NCI-H146 treated with DMSO at 0.1 percent for 48 hours (cell line): ENCODE data around the gene AMTN.

Experiments used
- DNase-seq: peaks from one replicate; lab custom pipeline; 2025; ENCODE audit not compliant: unreplicated experiment; lab: John Stamatoyannopoulos, UW

Gene AMTN

DNA sequence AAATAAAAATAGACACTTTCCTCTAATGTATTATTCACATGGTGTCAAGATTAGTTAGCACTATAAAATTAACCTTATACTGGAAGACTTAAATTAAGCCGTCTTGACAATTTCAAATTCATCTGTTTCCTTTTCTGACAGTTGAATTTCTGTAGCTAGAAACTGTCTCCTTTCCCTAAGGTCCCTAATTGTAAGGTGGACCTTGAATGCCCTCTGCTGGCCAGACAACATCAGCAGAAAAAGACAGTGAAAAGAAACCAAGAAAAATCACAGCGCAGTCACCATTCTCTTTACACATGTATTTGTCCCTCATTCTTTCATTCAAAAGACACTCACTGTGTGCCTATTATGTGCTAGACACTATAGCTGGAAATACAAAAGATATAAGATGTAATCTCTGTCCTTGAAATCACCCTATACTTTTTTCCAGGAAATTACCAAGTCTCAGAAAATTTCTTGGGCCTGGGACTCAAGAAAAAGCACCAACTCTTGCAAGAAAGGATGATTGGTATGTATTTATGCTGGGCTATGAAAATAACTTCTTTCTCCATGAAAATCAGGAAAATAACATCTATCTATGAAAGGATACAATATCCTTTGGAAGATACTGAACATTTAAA lies 41.0 kb downstream of the AMTN start:
- peak; percentile 48 for DNase-seq

DNA sequence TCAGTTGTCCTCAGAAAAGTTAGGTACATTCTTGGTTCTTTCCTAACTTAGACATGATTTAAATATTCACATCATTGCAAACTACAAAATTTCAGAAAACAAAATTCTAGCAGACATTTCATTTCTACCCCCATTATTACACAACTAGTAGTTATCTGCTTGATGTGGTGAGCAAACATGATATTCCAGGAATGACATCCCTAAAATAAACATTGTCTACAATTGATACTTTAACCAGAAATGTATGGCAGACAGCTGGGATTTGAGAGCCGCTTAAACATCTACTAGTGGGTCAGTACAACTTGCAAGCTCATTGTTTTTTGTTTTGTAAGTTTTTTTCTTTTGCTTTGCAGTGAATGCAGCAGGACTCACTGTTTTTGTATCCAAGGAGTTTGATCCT lies 41.6 kb downstream of the AMTN start:
- DNase-seq: no peak

DNA sequence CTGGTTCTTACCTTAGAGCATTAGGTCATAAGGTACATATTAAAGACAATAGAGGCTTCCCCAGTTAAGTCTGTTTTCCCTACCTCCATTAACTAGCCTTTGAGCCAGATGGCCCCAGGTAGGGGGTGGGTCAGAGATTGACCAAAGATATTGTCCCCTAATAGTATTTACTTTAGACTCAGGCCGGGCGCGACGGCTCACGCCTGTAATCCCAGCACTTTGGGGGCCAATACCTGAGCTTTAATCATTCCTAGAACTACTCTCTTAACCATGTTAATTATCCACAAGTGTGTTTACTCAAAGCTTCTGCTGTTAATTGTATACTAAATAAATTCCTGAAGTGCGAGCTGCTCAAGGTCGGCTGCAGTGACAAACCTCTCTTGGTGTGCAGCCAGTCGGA lies 45.7 kb downstream of the AMTN start:
- DNase-seq: peak; percentile 98

DNA sequence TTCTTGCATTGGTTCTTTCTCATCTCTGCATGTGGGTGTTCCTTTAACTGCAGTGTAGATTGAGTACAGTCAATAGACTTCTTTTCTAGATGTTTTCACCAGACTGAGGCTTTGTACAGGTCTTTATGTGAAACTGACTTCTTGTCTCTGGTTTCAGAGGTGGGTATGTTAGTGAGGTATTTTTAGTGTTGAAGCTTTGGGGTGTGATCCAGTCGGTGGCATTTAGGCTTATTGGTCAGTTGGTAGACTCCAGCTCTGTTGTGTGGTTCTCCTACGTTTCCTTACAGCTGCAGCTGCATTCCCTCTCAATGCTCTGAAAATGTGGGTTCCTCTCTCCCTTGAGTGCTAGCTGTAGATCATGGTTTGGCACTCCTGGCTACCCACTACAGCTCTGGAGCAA lies 52.4 kb downstream of the AMTN start:
- no peak for DNase-seq

DNA sequence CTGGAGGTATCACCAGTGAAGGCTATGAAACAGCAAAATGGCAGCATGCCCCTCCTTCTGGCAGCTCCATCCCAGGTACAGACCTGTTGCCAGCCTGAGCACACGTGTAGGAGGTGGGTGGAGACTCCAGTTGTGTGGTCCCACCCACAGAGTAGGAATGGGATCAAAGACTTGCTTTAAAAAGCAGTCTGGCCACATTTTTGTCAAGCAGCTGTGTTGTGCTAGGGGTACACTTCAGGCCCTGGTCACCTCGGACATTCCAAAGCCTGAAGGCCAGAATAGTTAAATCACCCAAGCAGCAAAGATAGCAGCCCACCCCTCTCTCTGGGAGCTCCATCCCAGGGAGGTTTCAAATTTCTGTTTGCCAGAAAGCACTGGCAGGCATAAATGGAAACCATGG lies 53.4 kb downstream of the AMTN start:
- no peak for DNase-seq

DNA sequence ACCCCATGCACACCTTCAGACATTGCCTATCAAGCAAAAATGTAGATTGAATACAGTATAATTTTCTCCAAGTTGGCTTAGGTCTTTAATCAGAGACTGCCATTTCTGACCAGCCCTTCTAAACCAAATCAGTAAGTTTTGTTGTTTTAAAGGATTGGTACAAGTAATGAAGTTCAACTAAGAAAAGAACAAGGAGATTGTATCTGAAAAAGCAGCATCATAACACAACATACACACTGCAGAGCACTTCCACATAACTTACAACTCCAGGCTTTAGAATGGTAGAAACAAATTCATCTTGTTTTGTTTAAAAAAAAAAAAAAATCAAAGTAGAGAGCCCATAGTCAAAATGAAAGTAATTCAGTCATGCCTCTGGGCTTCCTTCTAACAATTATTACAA lies 57.6 kb downstream of the AMTN start:
- no peak for DNase-seq

DNA sequence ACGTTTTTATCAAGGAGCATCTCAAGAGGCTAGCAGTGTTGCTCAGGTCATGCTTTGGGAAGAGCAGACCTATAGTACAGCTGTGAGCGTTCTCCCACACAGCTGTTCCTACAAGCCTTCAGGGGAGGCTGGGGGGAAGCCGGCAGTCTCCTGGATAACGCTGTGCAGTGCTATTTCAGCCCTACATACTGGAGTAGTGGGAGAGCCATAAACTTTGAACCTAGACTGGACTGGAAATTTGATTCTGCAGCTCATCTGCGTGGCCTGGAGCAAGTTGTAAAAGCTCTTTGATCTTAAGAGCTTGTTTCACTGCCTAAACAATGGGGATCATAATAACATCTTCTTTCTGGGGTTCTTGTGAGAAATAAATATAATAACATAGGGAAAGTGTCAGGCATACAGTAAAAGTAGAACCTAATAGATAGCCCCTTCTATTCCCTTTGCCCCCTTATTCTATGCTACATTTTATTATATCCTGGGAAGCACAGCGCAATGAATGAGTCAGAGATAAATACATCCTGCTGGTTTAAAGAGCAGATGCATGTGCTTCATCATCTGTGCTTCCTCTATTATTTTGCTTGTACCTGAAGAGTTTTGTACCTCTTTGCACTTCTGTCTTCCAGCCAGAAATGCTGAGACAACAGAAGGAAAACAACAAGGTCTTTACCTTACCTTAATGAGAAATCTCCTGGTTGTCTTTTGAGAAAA lies 59.0 kb downstream of the AMTN start:
- DNase-seq: no peak

DNA sequence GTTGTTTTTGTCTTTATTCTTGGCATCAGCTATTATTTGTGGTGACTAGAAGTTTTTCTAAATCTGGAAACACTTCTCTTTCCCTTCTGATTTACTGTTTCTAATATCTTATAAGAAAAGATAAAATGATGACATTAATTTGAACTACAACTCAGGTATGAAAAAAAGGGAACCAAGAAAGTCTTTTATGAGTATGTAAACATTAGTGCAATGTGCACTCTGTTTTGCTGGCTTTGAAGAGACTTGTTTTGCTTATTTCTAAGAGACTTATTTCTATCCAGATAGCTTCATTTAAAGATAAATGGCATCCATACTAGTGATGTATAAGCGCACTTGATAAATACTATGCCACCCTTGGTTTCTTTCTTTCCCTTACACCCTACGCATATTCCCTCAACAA lies 63.6 kb downstream of the AMTN start:
- no peak for DNase-seq
